NCI-H1694 (cell line): ENCODE data around the gene TAL1.
A peak's percentile ranks its signal among the peaks of the same experiment; 100 is the strongest.

Experiments
- DNase-seq: peaks from one replicate; lab custom pipeline; 2025; lab: John Stamatoyannopoulos, UW

Gene TAL1

GRCh38 chr1:47188791-47189785 lies 42.9 kb downstream of the TAL1 start:
- no peak for DNase-seq

GRCh38 chr1:47187926-47188250 lies 44.1 kb downstream of the TAL1 start:
- no peak for DNase-seq

- DNase-seq = no peak
Observed at GRCh38 chr1:47187231-47187925, 44.6 kb downstream of the TAL1 start.

- DNase-seq = no peak
Observed at GRCh38 chr1:47186267-47187185, 45.5 kb downstream of the TAL1 start.

- no peak for DNase-seq
Observed at GRCh38 chr1:47184822-47185677, 47.0 kb downstream of the TAL1 start.

- no peak for DNase-seq
Observed at GRCh38 chr1:47184090-47184821, 47.8 kb downstream of the TAL1 start.

GRCh38 chr1:47183308-47184089 lies 48.5 kb downstream of the TAL1 start:
- no peak for DNase-seq

- DNase-seq = no peak
Observed at GRCh38 chr1:47182676-47183235, 49.3 kb downstream of the TAL1 start.

- no peak for DNase-seq
Observed at GRCh38 chr1:47181955-47182675, 49.9 kb downstream of the TAL1 start.

- DNase-seq = no peak
Observed at GRCh38 chr1:47181095-47181954, 50.7 kb downstream of the TAL1 start.

GRCh38 chr1:47180603-47181094 lies 51.4 kb downstream of the TAL1 start:
- no peak for DNase-seq

- DNase-seq = no peak
Observed at GRCh38 chr1:47179988-47180563, 51.9 kb downstream of the TAL1 start.

GRCh38 chr1:47179017-47179987 lies 52.7 kb downstream of the TAL1 start:
- DNase-seq = peak; percentile 94

- no peak for DNase-seq
Observed at GRCh38 chr1:47178654-47179016, 53.4 kb downstream of the TAL1 start.

- DNase-seq = no peak
Observed at GRCh38 chr1:47178020-47178419, 54.0 kb downstream of the TAL1 start.
